Hindlimb muscle (tissue), 1 donor: ENCODE data around the gene IARS2. TPM values are rescaled to one million over a fixed set of nuclear protein-coding genes. Genes with fewer than 3 reads are reported as not detected.
"Not testable (repeated sequence)": the region's sequence is repeated elsewhere in the genome, so short reads cannot be mapped to it uniquely, and the experiment has no call there.

Experiments
- DNase-seq: peaks from one replicate; pipeline ENCODE4 v3.0.0-alpha.2; 2013
- polyA plus RNA-seq: library from polyadenylated mRNA; unstranded; fragments of 120-200 nt; gene quantifications from one replicate; pipeline ENCODE4 v1.2.1, GENCODE V29; 2013; ENCODE audit not compliant: insufficient read length

Gene IARS2
- polyA plus RNA-seq, 1 donor, result 47.4 TPM

DNA sequence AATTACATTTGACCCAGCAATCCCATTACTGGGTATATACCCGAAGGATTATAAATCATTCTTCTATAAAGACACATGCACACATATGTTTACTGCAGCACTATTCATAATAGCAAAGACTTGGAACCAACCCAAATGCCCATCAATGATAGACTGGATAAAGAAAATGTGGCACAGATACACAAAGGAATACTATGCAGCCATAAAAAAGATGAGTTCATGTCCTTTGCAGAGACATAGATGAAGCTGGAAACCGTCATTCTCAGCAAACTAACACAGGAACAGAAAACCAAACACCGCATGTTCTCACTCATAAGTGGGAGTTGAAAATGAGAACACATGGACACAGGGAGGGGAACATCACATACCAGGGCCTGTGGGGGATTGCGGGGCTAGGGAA is 76.0 kb downstream of the IARS2 start:
- DNase-seq, result not testable (repeated sequence)

DNA sequence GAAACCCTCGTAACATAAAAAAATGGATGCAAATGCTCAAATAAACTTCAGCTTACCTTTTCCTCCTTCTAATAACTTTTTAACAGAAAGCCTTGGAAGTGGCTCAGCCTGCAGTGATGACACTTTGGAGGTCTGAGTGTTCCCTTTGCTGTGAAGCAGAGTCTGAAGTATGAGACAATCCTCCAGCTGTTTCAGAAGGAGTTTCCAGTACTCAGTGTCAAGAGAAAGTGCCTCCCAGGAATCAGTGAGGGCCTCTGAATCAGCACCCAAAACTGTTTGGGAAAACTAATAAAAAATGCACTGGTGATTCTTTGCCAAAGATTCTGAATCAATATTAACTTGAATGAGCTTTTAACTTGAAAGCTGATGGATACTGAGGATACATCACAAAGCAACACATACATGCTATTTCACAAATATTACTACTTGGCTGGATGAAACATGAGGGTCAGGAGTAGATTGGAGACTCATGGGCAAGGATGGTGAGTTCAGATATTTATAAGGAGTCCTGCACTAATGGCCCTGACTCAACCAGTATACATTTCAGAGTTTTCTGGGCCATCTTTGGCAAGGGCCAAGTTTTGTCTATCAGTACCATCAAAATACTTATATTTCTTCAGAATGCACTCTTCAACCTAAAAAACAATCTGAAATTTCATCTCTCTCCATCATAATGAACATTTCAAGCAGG is 77.0 kb downstream of the IARS2 start:
- no peak for DNase-seq

DNA sequence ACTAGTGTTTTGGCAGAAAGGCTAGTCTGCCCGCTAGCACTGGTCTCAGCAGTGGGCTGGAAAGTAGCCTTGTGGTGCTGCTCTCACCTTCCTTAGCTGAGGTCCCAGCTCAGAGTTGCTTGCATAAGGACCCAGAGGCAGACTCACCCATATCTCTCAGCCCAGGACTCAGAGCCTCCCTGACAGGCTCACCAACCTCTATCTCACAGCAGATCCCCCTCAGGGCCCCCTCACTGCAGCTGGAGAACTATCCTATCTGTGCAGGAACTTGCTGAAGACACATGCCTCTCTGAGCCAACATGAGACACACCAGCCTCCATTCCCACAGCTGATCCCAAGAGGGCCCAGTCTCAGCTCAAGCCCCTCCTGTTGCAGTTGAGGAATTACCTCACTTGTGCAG is 82.6 kb downstream of the IARS2 start:
- no peak for DNase-seq

DNA sequence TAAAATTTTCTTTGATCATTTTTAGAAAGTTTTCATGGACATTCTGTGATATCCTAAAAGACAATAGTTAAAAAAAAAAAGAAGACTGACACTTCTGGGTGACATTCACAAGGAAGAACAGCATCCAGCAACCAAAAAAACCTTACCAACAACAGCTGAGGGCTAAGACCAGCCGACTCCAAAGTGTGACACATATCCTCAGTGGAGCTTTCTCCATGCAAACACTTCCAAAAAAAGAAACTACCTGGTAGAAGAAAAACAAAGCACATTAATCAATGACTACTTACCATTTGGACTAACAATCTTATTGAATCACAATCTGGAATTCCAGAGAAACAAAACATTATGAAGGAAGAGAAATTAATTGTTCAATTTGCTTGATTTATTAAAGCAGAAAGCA is 88.2 kb downstream of the IARS2 start:
- DNase-seq, result no peak

DNA sequence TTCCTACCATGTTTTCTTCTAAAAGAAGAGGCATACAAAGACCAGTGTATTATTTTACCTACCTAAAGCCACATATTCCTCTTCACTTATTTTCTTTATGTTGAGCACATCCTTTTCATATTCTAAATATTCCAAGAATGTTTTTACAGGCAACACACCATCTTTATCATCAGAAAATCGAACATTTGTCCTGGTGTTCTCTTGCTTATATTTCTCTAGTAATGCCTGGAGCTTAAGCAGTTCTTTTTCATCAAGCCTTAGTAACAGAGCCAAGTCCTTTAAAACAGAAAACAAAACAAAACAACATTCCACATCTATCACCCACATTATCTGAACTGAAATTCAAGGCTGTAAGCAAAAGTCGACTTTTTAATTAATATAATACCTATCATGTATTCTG is 88.7 kb downstream of the IARS2 start:
- no peak for DNase-seq

DNA sequence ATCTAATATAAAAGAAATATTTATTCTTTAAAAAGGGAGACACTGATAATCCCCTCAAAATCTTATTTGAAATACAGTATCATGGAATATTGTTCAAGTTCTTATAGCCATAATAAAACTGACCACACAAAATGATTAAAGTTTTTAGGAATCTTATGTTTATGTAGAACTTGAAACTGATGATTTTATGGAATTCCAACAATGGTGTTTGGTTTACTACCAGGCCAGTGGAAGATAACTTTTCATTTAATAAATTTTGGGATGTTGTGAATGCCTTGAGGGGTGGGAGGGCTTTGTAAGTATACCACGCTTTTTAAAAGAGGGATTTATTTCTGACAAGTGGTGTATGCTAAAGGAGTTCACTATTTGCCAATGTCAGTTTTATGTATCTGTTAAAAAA is 90.6 kb downstream of the IARS2 start:
- DNase-seq, result no peak

DNA sequence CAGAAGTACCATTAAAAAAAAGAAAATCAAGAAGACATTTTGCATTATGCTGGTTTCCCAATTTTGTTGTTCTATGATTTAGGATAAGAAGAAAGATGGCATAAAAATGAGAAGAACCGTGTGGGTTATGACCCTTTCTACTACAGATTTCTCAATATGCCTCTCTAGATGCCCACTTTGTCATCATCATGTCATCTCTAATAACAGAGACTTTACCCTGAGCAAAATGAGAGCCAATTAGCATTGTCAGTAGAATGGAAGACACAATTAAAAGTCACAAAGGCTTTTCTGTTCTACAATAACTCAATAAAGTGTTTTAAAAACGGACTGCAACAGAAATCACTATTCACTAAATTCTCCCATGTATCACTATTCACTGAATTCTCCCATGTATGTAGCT is 92.8 kb downstream of the IARS2 start:
- no peak for DNase-seq

DNA sequence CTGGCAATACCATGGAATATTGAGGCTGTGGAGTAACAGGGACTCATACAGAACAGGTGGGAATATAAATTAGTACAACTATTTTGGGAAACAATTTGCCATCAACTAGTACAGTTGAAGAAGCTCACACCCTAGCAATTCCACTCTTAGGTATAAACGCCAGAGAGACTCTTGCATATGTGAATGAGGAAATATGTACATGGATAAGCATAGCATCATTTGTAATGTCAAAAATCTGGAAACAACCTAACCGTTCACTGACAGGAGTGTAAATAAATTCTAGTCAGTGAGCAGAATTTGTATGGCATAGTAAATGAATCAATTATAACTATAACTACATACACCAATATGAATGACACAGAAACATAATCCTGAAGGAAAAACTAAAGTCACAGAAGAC is 94.6 kb downstream of the IARS2 start:
- no peak for DNase-seq

DNA sequence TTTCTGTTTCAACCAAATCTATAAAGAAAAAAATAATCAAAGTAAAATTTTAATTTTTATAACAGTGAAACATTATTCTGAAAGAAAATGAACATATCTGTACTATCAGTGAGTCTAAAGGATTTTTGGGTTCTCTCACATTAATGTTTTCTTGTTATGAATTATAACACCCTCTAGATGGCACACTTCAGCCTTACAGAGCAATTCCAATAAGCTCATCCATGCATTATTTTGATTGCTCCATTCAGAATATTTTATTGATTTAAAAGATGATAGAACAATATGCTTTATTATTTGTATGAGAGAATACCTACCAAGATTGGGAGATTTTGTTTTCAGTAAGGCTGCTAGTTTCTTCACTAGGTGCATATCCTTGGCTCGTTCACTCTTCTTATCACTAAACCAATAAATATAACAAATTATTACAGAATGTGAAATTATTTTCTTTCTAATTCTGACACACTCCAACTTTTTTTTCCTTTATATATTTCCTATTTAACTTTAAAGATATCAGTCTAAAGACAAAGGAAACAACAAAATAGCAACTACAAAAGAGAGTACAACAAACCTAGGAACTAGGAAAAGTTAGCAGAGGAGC is 95.9 kb downstream of the IARS2 start:
- DNase-seq, result peak; percentile 11

DNA sequence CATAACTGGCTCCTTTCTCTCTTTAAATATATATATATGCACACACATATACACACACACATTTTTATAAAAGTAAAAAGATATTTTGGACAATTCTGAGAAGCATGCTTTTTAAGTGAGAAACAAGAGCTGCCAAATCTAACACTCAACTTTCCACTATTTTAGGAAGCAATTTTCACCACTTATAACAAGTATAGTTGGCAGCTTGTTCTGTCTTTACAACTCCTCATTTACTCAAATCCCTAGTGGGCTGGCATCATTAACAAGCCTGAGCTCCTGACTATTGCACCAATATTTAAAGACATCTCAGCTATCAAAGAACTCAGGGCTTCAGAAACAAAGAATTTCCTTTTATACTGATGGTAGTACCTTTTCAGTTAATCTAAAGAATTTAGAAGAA is 101.8 kb downstream of the IARS2 start:
- DNase-seq, result no peak

Other genes starting within 250 kb of the IARS2 start
- gene SLC30A10, start 165.6 kb upstream of the IARS2 start, polyA plus RNA-seq, result 0.10 TPM
- gene EPRS1, start 47.6 kb upstream of the IARS2 start, polyA plus RNA-seq, result 76.6 TPM
- gene BPNT1, start 4.3 kb upstream of the IARS2 start, polyA plus RNA-seq, result 23.1 TPM
- 20.9 TPM for gene RAB3GAP2, start 178.3 kb downstream of the IARS2 start, polyA plus RNA-seq